NCI-H2107 treated with DMSO at 0.1 percent for 48 hours (cell line): ENCODE results near the gene AIMP1.
"Not testable (repeated sequence)": the region's sequence is repeated elsewhere in the genome, so short reads cannot be mapped to it uniquely, and the experiment has no call there.

Source experiments
- DNase-seq: peaks from one replicate; lab custom pipeline; 2025; ENCODE audit not compliant: unreplicated experiment; lab: John Stamatoyannopoulos, UW

The AIMP1 gene

DNA sequence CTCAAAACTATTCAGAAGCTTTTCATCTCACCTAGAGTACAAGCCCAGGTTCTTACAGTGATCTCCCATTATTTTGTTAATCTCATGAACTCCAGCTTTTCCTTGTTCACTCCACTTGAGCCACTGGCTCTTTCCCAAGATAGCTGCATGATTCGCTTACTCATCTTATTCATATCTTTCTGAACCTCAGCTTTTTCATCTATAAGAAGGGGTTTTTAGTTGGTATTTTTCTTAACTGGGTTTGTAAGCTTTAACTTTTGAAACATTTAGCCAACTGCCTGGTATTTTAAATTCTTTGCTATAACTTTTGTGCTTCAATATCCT is 28.3 kb downstream of the AIMP1 start:
- no peak for DNase-seq

DNA sequence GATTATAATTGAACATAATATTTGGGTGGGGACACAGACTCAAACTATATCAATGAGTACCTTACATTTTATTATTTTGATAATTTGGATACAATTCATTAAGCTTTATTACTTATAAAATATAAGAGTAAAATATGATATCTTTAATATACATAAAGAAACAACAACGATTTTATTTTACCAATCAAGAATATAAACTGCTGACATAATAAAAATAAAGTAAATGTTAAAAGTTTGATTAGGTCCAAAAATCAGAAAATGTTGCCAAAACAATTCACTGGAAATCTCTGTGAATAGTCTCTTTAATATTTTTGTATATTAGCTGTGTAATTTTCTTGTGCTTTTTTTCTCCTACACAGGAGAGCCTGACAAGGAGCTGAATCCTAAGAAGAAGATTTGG is 30.8 kb downstream of the AIMP1 start:
- DNase-seq = no peak

DNA sequence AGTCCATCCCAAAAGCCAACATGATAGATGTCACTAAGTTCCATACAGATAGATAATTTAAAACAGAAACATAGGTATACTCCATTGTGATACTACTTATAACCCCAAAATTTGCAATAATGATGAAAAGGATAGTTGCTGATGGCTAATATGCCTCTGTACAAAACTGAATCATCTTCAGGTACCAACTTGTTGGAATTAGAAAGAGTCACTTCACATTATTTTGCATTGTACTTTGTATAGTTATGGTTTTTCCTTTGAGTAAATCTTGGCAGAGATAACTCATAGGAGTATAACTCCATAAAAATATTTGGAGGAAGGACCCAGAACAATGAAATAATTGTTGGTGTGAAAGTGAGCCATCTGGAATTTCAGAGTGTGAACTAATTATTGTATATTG is 34.7 kb downstream of the AIMP1 start:
- no peak for DNase-seq

DNA sequence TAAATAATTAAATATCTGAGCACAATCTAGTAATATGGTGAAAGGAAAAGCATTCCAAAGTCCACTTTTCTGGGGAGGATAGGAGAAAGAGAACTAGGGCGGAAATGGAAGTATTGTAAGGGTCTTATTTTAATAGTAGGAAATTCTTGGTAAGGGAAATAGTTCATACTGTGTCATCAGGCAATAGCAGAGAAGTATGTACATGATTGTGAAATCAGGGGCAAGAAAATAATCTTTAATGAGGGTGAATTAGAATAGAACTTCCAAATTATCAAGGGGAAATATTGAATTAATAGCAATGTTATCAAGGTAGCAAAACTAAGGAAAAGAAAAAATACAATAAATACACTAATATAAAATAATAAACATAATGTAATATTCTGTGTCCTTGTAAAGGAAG is 37.4 kb downstream of the AIMP1 start:
- DNase-seq = no peak

DNA sequence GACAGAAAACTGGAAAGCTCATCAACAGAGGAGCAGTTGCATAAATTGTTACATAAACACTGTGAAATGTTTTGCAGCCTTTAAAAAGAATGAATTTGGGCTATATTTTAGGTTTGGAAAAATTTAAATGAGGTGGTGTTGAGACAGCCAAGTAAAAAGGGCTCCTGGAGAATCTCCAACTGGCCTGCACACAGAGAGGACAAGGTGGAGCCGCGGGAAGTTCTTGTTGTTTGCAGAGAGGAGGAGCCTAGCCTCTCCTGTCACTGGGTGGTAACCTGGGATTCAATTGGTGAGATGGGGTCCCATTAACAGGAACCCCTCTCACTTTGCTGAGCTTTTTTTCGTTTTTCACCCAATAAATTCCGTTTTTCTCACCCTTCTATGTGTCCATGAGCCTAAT is 38.8 kb downstream of the AIMP1 start:
- no peak for DNase-seq

DNA sequence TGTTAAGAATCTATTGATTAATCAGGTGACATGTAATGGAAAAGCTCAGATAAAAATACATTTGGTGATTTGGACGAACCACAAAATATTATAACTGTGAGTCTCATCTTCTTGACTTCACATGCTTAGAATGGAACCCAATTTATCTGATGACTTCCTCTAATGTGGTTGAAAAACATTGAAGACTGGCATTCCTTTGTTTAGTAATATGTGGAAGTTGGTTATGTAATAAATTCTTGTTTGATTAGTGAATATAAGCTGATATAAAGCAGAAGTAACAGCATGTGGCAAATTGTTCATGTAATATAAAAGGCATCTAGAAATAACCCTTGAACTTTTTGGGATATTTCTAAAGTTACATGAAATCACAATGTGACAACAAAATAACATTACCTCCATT is 42.5 kb downstream of the AIMP1 start:
- no peak for DNase-seq

DNA sequence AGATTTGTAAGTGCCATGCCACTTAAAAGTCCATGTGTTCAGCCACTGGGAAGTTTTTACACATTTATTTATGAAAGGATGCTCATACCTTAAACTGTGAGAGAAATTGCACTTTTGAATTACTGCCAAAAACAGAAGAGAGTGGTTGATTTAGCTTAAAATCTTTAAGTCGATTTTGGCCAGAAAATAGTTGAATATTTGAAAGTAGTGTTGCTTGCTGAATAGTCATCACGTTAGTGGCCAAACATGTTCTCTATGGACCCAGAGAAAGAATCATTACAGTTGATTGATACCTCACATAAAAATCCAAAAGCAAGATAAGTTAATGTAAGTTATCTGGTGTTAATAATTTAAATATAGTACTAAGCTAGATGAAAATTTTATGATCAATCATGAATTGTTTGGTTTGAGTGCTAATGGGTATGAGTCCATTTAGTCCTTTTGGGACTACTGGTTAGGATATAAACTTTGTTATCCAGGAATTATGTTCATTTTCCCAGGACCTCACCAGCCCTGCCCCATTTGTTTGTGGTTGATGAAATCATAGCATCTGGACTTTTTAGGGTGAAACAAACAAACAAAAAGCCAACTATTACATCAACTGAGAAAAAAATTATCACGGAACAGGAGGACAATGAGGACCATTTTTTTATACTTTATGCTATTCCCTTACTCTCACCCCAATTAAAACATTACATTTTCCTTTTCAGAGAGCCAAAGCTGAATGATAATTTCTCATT is 45.9 kb downstream of the AIMP1 start:
- DNase-seq = no peak

DNA sequence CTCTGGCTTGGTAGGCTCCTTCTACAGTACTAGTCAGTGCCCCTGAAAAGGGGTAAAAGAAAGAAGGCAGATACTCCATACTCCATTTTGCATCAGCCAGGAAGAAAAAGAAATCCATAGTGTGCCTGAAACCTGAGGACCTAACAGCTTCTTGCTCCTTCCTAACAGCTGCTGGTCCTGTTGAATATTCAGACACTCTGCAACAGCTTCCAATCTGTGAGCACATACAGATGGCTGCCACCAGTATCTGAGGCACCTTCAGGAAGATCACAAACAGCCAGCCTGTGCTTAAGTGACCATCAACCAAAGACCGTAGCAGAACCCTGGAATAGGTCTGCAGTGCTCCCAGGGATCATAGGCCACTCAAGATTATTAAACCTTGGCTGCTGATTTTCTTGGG is 47.9 kb downstream of the AIMP1 start:
- no peak for DNase-seq

DNA sequence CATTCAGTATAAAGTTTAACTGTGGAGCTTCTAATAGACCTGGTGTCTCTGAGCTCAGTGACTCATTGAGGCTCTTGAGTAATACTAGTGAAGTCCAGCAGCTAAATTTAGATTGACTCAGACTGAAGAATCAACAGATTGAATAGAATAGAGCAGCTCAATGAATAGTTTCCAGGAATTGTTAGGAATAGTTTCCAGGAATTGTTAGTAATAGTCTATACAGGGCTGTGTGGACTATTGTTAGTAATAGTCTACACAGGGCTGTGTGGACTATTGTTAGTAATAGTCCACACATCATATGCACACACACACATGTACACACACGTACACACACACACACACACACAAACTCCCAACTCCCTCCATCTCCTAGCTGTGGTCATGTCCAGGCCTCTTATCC is 49.3 kb downstream of the AIMP1 start:
- no peak for DNase-seq

DNA sequence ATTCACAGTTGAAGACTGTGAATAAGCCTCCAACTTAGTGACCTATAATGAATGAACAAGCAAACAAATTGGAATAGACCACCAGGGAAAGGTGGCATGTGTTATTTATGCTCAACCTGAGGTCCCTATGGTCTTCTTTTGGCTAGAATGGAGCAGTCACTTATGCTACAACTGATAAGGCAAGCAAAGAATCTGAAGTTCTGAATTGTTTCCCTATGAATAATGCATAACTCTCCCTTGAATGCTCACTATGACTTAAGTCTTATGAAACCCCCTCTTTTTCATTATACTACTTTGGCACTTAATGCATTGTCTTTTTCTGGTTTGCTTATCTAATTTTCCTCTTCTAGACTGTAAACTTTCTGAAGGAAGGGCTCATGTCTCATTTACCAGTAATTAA is 49.7 kb downstream of the AIMP1 start:
- DNase-seq = no peak

DNA sequence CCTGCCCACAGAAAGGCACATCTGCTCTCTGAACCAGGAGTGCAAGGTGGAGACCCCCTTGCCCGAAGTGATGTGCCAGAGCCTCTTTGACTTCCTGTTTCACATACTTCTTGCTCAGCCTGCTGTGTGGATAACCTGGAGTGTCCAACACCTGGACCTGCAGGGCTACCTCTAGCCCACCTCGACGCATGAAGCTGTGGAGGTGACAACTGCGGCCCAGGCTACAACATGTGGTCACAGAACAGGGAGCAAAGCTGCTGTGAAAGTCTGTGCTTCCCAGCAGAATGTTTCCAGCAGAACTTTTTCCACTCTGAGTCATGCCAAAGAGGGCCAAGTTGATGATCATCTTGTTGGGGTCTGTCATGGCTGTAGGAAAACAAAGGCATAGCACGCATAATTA is 50.7 kb downstream of the AIMP1 start:
- no peak for DNase-seq

DNA sequence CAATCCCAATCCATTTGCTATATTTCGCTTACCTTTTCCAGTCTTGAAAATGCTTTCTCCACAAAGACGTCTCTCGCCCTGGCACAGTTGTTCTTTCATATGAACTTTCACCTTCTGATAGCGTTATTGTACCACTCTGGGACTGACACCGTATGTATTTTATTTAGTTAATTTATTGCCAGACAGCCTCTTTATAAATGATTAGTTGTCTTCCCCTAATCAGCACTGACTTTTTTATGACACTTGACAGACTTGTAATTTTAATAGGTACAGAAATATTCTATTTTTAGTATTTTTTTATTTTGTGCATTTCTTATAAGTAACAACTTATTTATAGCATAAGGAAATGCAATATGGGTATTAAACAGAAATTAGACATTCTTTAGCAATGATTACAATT is 52.3 kb downstream of the AIMP1 start, which contains the start of gene GIMD1:
GIMD1 (minus strand) TSS at position 101 of the 400 bp plus-strand sequence. CDS start 1,343 bp downstream, outside the sequence.
- no peak for DNase-seq

DNA sequence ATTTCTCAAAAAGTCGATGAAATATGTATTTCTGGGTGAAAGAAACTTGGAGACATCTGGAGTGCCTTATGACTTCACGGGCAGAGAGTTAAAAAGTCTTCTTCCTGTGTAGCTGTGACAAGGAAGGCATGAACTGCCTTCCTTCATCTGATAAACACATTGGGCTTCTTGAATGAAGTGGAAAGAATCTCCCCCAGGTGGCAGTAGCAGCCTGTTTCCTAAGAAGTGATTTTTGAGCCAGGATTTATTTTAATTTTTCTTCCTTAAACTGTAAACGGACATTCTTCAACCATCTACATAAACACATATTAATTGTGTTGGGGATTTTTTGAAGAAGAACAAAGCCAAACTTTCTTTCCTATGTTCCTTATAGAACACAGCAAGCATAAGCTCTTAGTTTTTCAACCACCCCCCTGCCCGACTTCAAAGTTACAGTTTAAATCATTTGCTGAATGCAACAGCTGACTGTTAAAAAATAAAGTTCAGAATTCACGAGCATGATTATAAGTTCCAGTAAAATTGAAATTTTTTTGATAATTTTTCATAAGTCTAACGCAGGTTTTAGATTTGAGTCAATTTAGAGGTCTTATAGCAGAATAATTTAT is 53.2 kb downstream of the AIMP1 start:
- no peak for DNase-seq

DNA sequence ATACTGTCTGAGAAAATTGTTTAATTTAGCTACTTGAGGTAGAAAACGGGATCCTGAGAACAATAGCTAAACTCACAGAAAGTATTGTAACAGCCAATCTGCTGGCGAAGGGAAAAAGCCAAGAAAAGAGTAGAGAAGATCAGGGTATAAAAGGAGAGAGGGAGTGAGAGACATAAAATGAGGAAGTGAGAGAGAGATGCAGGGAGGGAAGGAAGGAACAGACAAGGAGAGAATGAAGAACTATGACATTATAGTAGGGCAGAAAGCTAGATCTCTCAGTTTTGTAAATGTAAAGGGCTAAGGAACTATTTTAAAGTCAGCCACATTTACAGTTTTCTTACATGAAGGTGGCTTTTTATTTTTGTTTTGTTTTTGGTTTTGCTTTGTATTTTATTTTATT is 53.9 kb downstream of the AIMP1 start:
- no peak for DNase-seq

DNA sequence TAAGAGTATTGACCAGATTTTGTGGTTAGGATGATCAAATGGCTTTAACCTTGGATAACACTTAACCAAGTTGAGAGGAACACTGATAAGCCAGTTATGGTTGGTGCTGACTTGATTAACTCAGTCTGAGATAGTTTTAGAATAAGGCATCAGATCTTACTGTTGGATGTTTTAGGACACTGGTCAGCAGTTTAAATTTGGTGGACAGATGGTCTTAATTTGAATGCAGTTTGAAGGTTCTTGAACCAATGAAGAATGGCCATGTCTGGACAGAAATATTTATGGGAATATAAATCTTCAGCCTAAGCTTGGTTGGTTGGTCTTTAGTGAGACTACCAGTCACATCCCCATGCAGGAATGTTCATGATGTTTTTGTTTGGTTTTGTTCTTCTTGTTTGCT is 54.8 kb downstream of the AIMP1 start:
- no peak for DNase-seq

DNA sequence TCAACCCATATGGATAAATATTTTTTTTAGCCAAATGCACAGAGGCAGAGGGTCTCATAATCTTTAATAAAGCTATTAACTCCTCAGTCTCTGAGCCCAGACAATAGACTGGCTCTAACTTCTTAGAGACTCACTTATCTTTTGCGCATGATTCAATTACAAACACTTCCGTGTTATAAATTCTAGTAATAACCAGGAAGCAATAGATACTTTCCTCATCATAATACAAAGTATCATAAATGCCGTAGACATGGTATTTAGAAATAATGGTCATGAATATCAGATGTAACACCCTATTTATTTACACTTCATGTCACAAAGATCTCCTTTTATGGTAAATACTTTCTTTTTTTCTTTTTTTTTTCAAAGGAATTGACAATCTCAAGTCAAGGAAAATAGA is 56.7 kb downstream of the AIMP1 start:
- DNase-seq = no peak

DNA sequence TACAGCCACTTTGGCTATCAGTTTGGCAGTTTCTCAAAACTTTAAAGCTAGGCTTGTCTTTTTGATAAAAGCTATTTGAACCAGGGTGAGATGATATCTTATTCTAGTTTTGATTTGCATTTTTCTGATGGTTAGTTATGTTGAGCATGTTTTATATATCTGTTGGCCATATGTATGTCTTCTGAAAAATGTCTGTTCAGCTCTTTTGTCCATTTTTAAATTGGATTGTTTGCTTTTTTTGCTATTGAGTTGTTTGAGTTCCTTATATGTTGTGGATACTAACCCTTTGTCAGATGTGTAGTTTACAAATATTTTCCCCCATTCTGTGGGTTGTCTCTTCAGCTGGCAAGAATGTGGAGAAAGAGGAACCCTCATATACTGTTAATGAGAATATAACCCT is 63.8 kb downstream of the AIMP1 start:
- DNase-seq = no peak

DNA sequence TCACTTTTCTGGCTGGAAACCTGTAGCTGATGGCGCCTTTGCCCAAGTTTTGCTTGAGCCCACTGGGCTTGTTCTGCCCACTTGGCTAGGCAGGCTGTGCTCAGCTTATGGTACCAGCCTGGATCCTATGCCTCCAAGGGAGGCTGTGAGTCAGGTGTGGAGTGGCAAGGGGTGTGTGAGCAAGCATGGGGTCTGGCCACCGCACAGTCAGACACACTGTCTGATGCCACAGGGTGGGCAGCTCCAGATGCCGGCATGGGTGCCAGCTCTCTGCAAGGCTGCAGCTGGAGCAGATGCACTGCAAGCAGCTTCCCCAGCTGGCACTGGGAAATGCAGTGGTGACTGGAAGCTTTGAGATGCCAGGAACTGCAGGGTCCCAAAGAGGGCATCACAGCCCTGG is 68.5 kb downstream of the AIMP1 start:
- no peak for DNase-seq

DNA sequence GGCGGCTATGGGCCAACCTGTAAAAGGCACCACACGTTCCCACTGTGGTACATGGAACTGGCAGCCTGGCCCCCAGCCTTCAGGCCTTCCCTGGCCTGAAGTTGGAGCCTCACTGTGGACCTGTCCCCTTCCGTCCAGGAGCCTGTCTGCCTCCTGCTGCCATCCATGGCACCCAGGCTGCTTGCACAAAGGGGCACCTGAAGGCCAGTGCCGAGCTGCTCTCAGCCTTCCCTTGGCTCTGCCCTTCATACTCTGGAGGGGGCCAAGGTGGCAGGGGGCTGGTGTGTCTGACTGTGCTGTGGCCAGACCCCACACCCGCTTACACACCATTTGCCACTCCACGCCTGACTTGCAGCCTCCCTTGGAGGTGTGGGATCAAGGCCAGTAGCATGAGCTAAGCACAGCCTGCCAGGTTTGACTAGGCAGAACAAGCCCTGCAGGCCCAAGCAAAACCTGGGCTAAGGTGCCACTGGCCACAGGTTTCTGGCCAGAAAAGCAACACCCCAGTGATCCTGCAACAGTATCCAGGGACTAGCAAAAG is 69.6 kb downstream of the AIMP1 start:
- no peak for DNase-seq

DNA sequence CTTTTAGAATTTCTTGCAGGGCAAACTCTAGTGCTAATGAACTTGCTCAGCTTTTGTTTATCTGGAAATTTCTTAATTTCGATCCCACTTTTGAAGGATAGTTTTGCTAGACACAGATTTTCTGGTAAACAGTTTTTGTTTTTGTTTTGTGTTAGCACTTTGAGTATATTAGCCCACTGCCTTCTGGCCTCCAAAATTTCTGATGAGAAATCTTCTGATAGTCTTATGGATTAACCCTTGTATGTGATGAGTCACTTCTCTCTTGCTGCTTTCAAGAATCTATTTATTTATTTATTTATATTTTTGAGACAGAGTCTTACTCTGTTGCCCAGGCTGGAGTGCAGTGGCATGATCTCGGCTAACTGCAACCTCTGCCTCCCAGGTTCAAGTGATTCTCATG is 79.2 kb downstream of the AIMP1 start:
- DNase-seq = no peak

DNA sequence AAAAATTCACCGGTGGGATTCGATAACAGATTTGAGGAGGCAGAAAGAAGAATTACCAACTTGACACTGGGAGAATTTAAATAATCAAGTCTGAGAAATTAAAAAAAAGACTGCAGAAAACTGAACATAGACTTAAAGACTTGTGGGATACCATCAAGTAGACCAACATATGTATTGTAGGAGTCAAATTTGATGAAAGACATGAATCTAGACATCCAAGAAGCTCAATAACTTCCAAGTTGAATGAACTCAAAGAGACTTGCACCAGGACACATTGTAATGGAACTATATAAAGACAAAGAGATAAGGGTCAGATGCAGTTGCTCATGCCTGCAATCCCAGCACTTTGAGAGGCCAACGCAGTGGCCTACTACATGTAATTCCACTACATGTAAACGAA is 82.5 kb downstream of the AIMP1 start:
- DNase-seq = not testable (repeated sequence)
